GM18507 (cell line): ENCODE measurements around the gene HSF4.
"Not testable (repeated sequence)": the region's sequence is repeated elsewhere in the genome, so short reads cannot be mapped to it uniquely, and the experiment has no call there.

Experiments
- DNase-seq: peaks from one replicate; pipeline ENCODE4 v3.0.0; 2011; ENCODE audit warnings: low read depth; ENCODE audit not compliant: insufficient read length; ENCODE audit errors: extremely low spot score
- FAIRE-seq: peaks from 2 replicates; lab custom pipeline; 2011; peaks lifted over from hg19 to GRCh38; lab: Jason Lieb, UNC

HSF4 gene, protein sequence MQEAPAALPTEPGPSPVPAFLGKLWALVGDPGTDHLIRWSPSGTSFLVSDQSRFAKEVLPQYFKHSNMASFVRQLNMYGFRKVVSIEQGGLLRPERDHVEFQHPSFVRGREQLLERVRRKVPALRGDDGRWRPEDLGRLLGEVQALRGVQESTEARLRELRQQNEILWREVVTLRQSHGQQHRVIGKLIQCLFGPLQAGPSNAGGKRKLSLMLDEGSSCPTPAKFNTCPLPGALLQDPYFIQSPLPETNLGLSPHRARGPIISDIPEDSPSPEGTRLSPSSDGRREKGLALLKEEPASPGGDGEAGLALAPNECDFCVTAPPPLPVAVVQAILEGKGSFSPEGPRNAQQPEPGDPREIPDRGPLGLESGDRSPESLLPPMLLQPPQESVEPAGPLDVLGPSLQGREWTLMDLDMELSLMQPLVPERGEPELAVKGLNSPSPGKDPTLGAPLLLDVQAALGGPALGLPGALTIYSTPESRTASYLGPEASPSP

DNA sequence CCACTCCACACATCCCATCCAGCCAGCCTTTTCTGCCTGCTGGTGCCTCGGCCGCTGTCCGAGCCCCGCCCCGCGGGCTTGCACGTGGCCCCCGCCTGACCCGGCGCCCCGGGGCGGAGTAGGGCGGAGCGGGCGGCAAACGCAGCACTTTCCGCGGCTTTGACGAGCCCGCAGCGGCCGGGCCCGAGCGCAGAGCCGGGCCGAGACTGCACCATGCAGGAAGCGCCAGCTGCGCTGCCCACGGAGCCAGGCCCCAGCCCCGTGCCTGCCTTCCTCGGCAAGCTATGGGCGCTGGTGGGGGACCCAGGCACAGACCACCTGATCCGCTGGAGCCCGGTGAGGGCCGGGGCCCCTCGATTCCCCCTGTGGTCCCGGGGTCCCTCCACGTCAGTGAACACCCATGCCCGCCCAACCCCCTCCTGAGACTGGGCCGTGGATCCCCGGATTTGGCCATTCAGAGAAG, at the start of gene HSF4:
Gene HSF4, plus strand, starts transcription at position 147 of the 463 bp plus-strand sequence. Its CDS starts 67 bp downstream, at position 214.
- FAIRE-seq (no peak), DNase-seq (no peak)

DNA sequence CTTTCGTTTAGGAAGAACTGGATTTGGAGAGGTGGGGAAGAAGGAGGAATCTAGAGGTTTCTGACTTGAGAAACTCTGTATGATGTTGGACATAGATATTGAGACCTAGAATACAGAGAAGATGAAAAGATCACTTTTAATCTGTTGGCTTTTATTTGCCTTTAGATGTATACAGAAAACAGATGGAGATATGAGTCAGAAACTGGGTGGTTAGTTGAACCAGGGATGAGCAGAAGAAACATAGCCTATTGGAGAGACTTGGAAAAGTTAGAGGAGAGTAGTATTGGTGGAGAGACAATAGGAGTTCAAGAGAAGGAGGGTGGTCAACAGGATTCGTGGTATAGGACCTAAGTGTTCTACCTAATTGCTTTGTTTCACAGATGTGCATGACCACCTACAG, 49.8 kb upstream of the HSF4 start:
- DNase-seq (no peak), FAIRE-seq (no peak)

DNA sequence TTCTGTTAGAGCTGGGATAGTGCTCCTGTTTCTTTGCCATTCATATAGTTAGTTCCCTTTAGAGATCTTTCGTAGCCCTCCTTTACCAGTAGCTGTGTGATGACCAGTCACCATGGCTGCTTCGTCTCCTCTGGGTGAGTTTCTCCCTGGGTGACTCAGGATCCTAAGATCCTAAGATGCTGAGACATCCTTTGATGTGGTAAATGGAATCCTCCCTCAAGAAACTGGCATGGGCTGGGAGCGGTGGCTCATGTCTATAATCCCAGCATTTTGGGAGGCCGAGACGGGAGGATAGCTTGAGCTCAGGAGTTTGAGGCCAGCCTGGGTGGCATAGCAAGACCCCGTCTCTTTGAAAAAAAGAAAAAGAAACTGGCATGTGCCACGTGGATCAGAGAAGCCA, 48.9 kb upstream of the HSF4 start:
- DNase-seq (no peak), FAIRE-seq (no peak)

DNA sequence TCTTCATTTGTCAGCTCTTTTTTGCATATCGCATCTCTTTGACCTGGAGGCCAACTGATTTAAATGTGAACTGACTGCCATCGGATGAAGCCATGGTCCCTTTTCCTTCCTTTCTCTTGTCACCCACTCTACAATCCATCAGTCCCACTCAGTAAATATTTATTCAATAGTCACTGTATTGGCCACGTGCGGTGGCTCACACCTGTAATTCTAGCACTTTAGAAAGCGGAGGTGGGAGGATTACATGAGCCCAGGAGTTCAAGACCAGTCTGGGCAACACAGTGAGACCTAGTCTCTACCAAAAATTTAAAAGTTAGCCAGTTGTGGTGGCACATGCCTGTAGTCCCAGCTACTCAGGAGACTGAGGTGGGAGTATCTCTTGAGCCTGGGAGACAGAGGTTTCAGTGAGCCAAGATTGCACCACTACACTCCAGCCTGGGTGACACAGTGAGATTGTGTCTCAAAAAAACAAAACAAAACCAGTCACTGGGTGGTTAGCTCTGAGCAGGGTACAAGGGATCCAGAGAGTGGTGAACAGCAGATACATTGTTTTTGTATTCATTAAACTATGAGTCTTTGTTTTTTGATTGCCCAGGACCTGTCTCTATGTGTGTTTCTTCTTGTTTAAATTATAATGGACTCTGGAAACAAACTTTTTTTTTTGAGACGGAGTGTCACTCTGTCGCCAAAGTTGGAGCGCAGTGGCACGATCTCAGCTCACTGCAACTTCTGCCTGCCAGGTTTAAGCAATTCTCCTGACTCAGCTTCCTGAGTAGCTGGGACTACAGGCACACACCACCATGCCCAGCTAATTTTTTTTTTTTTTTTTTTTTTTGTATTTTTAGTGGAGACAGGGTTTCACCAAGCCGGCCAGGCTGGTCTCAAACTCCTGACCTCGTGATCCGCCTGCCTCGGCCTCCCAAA, 47.9 kb upstream of the HSF4 start:
- FAIRE-seq (no peak), DNase-seq (no peak)

DNA sequence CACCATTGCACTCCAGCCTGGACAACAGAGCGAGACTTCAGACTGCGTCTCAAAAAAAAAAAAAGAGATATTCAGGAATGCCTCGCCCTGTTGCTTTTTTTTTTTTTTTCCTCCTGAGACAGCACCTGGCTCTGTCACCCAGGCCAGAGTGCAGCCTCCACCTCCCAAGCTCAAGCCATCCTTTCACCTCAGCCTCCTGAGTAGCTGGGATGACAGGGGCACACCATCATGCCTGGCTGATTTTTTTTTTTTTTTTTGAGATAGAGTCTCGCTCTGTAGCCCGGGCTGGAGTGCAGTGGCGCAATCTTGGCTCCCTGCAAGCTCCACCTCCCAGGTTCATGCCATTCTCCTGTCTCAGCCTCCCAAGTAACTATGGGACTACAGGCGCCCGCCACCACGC, 46.8 kb upstream of the HSF4 start:
- no peak for DNase-seq
- no peak for FAIRE-seq

DNA sequence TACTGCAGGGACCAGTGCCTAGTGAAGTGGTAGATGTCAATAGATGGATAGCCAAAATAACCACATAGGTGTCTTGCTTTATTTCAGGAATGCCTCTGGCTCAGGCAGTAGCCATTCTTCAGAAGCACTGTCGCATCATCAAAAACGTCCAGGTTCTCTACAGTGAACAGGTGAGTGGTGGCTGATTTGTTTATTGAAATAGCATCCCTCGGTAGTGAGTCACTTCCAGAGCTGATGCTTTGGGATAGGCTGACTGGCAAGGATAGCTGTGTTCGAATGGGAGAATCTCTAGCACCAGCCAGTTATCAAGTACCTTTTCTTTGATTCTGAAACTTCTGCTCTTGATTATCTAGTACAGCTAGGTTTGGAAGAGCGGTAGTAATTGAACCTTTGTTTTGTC, 44.5 kb upstream of the HSF4 start:
- FAIRE-seq (no peak), DNase-seq (no peak)

DNA sequence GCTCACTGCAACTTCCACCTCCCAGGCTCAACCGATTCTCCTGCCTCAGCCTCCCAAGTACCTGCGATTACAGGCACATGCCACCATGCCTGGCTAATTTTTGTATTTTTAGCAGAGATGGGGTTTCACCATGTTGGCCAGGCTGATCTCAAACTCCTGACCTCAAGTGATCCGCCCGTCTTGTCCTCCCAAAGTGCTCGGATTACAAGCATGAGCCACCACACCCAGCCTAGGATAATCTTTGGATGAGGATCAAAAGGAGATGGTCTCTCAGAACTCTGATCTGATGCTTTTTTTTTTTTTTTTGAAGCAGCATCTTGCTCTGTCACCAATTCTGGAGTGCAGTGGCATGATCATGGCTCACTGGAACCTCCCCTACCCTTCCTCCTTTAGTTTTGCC, 41.7 kb upstream of the HSF4 start:
- not testable (repeated sequence) for DNase-seq, FAIRE-seq

DNA sequence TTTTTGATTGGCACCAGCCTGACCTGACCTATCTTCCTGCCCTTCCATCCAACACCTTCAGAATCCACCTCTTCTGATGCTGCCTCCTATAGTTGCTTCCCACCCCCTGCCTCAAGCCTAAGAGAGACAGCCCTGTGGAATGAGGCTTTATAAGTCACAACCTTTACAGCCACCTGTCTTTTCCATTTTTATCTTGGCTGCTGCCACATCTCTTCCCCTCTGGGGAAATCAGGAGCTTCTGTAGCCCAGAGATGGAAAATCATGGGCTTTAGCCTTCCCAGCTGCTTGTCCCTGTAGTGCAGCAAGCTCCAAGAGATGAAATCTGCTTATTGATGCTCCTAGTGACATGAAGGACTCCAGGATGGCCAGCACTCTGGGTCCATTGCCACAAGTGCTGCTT, 36.1 kb upstream of the HSF4 start:
- DNase-seq (no peak), FAIRE-seq (no peak)

DNA sequence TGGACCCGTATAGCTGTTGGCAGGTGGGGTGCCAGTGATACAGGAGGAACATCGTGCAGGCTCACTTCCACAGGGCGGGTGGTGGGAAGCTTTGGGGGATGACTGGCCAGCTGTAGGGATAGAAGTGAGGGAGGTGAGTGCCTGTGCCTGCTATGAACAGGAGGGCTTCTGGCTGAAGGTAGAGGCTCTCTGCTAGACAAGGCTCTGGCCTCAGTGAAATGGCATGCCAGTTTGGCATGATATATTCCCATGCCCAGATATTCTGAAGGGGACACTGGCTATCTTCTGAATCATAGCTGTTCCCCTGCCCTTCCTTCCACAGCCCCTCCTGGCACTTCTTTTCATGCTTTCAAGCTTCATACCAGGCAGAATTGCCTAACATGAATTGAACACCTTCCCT, 35.7 kb upstream of the HSF4 start:
- FAIRE-seq: no peak
- no peak for DNase-seq

DNA sequence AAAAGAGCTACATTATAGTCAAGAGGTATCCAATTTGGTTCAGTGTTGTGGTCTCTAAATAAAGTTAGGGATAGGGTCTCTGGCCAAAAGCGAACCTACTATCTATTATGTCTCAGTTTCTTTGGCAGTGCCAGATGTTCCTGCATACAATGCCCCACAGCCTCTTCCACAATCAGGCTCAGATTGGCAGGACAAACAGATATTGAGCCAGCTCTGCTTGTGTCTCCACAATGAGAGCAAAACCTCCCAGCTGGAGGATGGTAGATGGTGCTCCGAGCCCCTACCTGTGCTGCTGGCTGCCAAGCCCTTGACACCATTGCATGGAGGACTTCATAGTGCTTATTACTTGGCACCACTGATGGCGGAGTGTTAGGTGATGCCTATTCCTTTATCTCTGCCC, 35.1 kb upstream of the HSF4 start:
- FAIRE-seq (no peak), DNase-seq (no peak)

DNA sequence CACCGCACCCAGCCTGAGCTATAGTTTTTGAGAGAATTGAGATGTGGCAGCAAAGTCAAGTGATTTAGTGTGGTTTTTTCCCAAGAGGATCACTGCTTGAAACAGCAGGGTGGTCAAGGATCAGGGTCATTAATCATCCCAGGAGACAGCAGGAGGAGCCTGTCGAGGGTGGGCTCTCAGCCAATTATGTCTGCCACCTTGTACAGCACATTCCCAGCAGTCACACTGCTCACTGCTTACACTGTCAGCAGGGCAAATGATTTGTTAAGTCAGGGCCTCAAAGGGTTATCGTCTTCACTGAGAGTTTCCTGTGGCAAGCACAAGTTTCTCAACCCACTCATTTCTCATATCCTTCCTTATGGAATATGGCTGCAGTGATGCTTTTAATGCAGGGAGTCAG, 26.9 kb upstream of the HSF4 start:
- DNase-seq (no peak), FAIRE-seq (no peak)

DNA sequence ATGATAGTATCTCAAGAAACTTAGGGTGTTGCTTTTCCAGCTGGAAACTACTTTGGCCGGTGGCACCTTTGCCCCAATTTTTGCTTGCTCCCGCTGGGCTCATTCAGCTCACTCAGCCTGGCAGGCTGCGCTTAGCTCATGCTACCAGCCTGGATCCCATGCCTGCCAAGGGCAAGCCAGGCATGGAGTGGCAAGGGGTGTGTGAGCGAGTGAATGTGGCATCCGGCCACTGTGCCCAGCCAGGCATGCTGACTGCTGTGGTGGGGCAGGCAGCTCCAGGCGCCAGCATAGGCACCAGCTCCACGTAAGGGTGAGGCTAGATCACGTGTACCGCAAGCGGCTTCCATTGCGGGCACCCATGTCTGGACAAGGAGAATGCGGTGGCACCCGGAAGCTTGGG, 23.2 kb upstream of the HSF4 start:
- FAIRE-seq: no peak
- no peak for DNase-seq

DNA sequence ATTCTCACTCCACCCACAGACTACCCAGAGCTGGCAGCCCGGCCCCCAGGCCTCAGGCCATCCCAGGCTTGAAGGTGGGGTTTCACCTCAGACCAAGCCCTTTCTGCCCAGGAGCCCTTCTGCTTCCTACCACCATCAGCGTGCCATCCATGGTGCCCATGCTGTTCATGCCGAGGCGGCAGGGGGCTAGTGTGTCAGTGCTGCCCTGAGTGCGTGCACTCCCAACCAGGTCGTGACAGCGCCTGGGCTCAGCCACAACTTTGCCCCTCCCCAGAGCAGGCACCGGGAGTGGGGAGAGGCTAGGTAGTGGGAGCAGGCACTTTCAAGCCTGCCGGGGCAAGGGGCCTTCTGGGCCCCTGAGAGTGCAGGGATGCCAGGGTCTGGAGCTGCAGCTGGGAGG, 22.2 kb upstream of the HSF4 start:
- no peak for FAIRE-seq

DNA sequence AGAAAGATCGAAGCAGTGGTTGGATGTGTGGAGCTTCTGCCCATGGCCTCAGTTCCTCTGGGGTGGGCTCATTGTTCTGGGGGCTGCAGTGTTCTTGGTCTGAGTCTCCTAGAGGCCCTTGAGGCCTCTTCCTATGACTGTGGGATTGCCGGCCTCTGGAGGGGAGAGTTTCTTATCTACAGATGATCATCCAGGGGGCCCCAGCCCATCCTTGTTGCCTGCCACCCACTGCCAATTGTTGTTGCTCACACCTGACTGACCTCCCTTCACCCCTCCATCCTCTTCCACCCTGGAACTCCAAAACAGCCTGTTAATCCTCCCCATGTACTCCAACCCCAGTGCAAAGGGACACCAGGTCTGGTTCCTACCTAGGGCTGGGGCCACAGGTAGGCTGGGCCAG, 19.6 kb upstream of the HSF4 start:
- DNase-seq: no peak
- FAIRE-seq: no peak

More for the DNA sequence above, 22.2 kb upstream of the HSF4 start:
- no peak for DNase-seq

DNA sequence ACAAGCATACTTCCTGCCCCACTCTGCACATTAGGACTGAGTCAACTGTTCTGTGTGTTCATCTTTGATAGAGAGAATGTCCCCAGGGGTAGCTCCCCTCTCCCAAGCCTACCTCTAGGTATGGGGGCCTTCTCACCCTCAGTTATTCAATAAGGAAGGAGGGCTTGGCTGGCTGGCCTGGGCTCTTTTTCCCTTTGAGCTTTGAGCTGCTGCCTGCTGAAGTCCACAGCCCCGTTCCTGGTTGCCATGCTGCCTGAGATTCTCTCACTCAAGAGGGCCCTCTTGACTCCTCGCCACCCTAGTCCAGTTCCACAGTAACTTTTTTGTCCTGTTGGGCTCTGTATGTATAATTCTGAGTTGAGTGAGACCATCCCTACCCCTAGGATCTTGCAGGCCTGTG, 18.8 kb upstream of the HSF4 start:
- FAIRE-seq: no peak
- DNase-seq: no peak

DNA sequence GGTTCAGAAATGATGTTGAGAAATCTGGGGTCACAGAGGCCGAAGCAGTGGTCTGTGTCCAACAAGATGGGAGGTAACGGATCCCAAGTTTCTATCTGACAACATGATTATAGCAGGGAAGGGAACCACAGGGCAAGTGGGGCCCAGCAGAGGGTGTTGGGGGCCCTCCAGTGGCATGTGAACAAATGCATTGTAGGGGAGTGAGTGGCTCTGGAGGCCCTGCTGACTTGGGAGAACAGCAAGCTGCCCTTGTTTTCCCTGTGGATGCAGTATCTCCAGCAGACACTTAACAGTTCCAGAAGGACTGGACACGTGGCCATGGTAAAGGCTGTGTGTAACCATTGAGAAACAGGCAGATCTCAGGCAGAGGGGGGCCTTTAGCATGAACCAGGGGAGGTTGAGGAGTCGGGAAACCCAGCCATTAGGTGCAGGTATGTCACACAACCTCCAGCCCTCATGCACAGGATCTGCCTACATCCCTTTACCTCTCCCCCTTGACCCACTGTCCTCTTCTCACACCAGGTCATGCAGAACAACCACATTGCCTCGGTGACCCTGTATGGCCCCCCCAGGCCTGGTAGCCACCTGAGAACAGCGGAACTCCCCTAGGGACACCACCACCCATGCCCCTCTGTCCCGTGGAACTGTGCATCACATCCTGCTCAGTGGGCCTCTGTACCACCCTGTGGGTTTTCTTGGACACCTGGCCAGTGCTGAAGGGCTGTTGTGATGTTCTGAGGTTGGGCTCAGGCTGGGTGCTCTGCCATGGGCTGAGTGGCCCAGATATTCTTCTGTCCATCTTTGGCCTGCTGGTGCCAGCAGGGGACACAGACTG, 17.8 kb upstream of the HSF4 start:
- FAIRE-seq: no peak
- no peak for DNase-seq

DNA sequence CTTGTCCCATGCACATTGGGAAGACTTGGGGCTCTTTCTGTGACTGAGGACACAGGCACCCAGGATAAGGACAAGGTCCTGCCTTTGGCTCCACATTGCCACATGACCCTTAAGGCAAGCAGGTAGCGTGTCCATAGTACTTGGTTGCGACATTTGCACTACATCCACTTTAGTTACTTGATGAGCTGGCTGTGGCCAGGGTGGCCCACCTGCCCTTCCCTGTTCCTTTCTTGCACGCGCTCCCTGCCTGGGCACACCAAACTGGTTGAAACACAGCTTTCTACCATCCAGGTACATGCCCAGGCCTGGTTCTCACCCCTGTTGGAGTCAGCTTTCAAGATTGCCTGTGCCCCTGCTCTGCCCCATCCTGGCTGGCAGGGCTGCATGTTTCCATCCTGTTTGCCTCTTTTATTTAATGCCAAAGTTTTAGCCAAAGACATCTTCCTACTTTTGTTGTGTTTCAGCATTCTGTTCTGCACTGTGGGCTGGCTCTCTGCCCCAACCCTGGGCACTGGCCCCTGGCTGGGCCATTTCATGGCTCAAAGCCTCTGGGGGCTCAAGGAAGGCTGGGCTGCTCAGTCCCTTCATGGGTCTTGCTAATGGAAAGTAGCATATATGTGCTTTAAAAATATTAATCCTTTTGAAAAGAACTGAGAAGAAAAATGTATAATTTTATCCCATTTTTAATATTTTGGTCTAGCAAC, 17.0 kb upstream of the HSF4 start:
- FAIRE-seq (no peak), DNase-seq (no peak)

DNA sequence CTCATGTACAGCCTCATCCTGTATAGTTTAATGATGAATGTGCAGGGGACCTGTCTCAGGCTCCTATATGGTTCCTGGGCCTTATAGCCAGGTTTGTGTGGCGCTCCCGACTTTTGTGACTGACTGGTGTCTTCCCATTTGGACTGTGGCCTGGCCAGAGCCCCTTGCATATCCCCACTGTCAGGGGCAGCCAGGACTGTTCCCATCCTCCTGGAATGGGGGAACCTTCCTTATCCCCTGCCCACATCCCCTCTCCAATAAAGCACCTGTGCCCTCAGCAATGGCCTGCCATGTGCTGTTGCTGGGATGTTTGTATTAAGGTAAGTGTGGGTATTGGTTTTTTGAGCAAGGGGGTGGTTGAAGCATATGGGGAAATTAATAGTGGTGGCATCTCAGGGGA, 16.3 kb upstream of the HSF4 start:
- no peak for FAIRE-seq
- no peak for DNase-seq

DNA sequence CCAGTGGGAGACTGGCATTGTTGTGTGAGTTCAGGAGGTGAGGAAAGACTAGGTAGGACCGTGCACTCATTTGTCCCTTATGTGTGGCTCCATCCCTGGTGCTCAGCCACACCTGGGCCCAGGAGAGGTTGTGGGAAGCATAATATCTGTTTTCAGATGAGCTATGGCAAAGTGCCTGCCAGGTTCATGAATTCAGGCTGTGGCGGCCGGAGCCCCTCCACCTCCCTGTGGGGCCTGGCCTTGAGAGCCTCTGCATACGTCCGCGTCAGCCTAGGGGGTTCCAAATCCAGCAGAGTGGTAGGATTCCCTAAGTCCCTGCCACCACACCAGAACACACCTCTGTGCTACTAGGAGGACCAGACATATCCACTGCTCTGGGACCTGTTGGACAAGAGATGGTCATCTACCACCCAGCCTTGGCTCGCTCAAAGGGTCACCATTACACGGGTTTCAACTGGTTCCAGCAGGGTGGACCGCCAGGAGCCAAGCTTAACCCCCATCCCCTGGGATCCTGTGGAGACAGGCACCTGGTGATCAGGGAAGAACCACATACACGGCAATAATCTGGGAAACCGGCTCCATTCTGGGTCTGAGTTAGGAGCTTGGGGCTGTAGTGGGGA, 15.8 kb upstream of the HSF4 start:
- FAIRE-seq (no peak), DNase-seq (no peak)
